Adrenal gland (tissue), 12 donors: ENCODE results near the gene PKD1. TPM values are rescaled to one million over a fixed set of nuclear protein-coding genes. Genes with fewer than 3 reads are reported as not detected.

Experiments used
- DNase-seq, 7 donors: peaks; one replicate each; pipeline ENCODE4 v3.0.0-alpha.2; 2019 to 2020
- H3K27ac ChIP-seq, 5 donors: fragments of 200-600 bp; sonication (generic) in 4 of 5; 1 replicate in 3 of 5; 2 replicates in 2 of 5; pipeline versions ENCODE4 v1.5.1 to v1.8.0; 2016 to 2020; ENCODE audit warnings: mild to moderate bottlenecking in 1 of 5
- H3K27me3 ChIP-seq: fragments of 200-600 bp; 2 replicates; pipeline ENCODE4 v1.8.0; 2021
- H3K36me3 ChIP-seq, 2 donors: fragments of 200-600 bp; replicated peaks in 1 of 2; 1 replicate in 1 of 2; 2 replicates in 1 of 2; pipeline versions ENCODE4 v1.5.1 to v1.8.0; 2018 to 2022
- H3K4me1 ChIP-seq, 2 donors: fragments of 200-600 bp; replicated peaks in 1 of 2; 1 replicate in 1 of 2; 2 replicates in 1 of 2; pipeline versions ENCODE4 v1.5.1 to v1.8.0; 2018 to 2021
- H3K4me3 ChIP-seq, 4 donors: fragments of 200-600 bp; sonication (generic) in 3 of 4; one replicate each; pipeline ENCODE4 v1.5.1; 2016 to 2018
- H3K9me3 ChIP-seq, 3 donors: fragments of 200-600 bp; sonication (generic) in 1 of 3; replicated peaks in 1 of 3; 1 replicate in 2 of 3; 2 replicates in 1 of 3; pipeline versions ENCODE4 v1.5.1 to v1.8.0; 2016 to 2021
- POLR2A ChIP-seq, 2 donors: fragments of 450-650 bp; IDR thresholded peaks; one replicate each; pipeline ENCODE4 v1.6.1; 2017; ENCODE audit warnings: antibody characterized with exemption in 2 of 2, mild to moderate bottlenecking in 2 of 2, moderate library complexity in 1 of 2
- WGBS, 4 donors: extraction: QIAGEN DNeasy Blood & Tissue Kit in 2 of 4; methylation state at CpG; one replicate each; pipeline versions ENCODE4 v1.1.5 to v1.1.7; 2013 to 2017; 5-methylcytosine and 5-hydroxymethylcytosine counted together
- intact Hi-C, 2 donors: fragments of 100-400 bp; cut with DNase I; formaldehyde crosslinking; loops; one replicate each; pipeline versions ENCODE4 v1.14.1 to v1.15.0; 2022 to 2023
- polyA plus RNA-seq, 3 donors: library from polyadenylated mRNA; stranded (reverse); fragments of 200-250 nt in 2 of 3; fragments of 350-450 nt in 1 of 3; fragmentation: Illumina TruSeq in 1 of 3; extraction: RNeasy Lipid Tissue Mini Kit (QIAGEN cat#74804) in 1 of 3; gene quantifications; one replicate each; pipeline ENCODE4 v1.2.3, GENCODE V29; 2013 to 2014
- total RNA-seq, 9 donors: library from RNA; depleted of rRNA in 4 of 9; stranded (reverse); fragments of >200 nt in 4 of 9; fragments of 120-200 nt in 1 of 9; fragmentation: NEBNext Ultra II Directional in 1 of 9; extraction: Animal tissue kit (Norgen Biotek cat#: 25700) in 1 of 9; gene quantifications; one replicate each; pipeline versions ENCODE4 v1.1.0 to v1.2.4, GENCODE V29; 2013 to 2023
- TF ChIP-seq, protein P1 (sequence below), 6 experiments: fragments of 450-650 bp in 4 of 6; fragments of 200-600 bp in 2 of 6; sonication (generic) in 1 of 6; IDR thresholded peaks; 1 replicate in 5 of 6; 2 replicates in 1 of 6; pipeline versions ENCODE4 v1.5.1 to v1.8.0; 2016 to 2021; ENCODE audit warnings: antibody characterized with exemption in 6 of 6, mild to moderate bottlenecking in 2 of 6, moderate library complexity in 1 of 6
- donor health status: healthy with polysubstance abuse.
- donor health status: Bipolar disorder and iron deficiency.
- donor health status: DM: yes; HTN: yes; CAD: no.
- donor health status: DM: no; HTN: no; CAD: no.
- donor health status: DM: no; HTN: no; CAD: no.
- donor health status: DM: yes; HTN: yes; CAD: no.

The PKD1 gene
- total and polyA plus RNA-seq, 12 donors = 9.2 to 359 (median 102) TPM

DNA sequence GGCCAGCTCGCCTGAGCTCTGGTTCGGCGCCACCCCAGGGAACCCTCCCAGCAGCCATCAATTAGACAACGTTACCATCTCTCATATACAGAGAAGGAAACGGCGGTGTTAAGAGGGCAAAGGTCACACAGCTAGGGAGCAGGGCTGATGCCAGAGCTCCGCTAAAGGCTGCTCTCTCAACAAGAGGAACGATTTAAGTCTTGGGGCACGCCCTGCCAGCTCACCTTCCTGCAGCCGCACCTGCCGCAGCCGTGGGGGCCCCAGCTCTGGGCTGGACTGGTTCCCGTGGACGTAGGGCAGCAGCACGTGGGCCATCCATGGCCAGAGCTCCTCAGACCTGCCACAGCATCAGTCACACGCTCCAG, 43.5 kb downstream of the PKD1 start:
- no peak overlapping the region for H3K4me3 ChIP-seq
- peak overlapping the region in 1 of 5 donors; percentile 76 for H3K27ac ChIP-seq
- H3K9me3 ChIP-seq = no peaks in the 10 kb centered on the region
- no peak for DNase-seq
- TF ChIP-seq POLR2A (IDR thresholded peaks at IDR 0.05) = no peak
- TF ChIP-seq, protein P1, sequence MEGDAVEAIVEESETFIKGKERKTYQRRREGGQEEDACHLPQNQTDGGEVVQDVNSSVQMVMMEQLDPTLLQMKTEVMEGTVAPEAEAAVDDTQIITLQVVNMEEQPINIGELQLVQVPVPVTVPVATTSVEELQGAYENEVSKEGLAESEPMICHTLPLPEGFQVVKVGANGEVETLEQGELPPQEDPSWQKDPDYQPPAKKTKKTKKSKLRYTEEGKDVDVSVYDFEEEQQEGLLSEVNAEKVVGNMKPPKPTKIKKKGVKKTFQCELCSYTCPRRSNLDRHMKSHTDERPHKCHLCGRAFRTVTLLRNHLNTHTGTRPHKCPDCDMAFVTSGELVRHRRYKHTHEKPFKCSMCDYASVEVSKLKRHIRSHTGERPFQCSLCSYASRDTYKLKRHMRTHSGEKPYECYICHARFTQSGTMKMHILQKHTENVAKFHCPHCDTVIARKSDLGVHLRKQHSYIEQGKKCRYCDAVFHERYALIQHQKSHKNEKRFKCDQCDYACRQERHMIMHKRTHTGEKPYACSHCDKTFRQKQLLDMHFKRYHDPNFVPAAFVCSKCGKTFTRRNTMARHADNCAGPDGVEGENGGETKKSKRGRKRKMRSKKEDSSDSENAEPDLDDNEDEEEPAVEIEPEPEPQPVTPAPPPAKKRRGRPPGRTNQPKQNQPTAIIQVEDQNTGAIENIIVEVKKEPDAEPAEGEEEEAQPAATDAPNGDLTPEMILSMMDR (IDR thresholded peaks at IDR 0.05) = no peak
- no peaks in the 10 kb centered on the region for H3K27me3 ChIP-seq
- intact Hi-C loops = no loop called here
- H3K36me3 ChIP-seq = peaks cover 0 to 90% of the 10 kb centered on the region in 2 donors
- peaks cover 0 to 13% of the 10 kb centered on the region in 2 donors for H3K4me1 ChIP-seq
- WGBS, 4 donors = 83 to 91% (median 87%) methylated on average over 6 to 16 of the region's 16 CpGs

- DNase-seq = peak in 1 of 7 donors; percentile 19
- WGBS, 4 donors = 48 to 81% (median 58%) methylated on average over 13 to 49 of the region's 49 CpGs
- H3K36me3 ChIP-seq = peaks cover 0 to 89% of the 10 kb centered on the region in 2 donors
- no peaks in the 10 kb centered on the region for H3K27me3 ChIP-seq
- H3K4me1 ChIP-seq = peaks cover 0 to 13% of the 10 kb centered on the region in 2 donors
- no peak for TF ChIP-seq POLR2A (IDR thresholded peaks at IDR 0.05)
- TF ChIP-seq, protein P1 (IDR thresholded peaks at IDR 0.05) = no peak
- intact Hi-C loops = no loop called here
- no peaks in the 10 kb centered on the region for H3K9me3 ChIP-seq
- peak overlapping the region in 1 of 4 donors; percentile 28 for H3K4me3 ChIP-seq
- peak overlapping the region in 3 of 5 donors; percentile 60 to 86 (median 76) for H3K27ac ChIP-seq
Observed at GRCh38 chr16:2091547-2092255, 44.0 kb downstream of the PKD1 start.

- no peaks in the 10 kb centered on the region for H3K27me3 ChIP-seq
- H3K4me1 ChIP-seq = peaks cover 0 to 13% of the 10 kb centered on the region in 2 donors
- peak; percentile 84 to 93 (median 90) for DNase-seq
- peak overlapping the region; percentile 21 to 86 (median 60) for H3K27ac ChIP-seq
- H3K36me3 ChIP-seq = peaks cover 0 to 89% of the 10 kb centered on the region in 2 donors
- H3K9me3 ChIP-seq = no peaks in the 10 kb centered on the region
- WGBS, 4 donors = 26 to 86% (median 38%) methylated on average over 20 to 101 of the region's 101 CpGs
- peak in 1 of 2 donors; percentile 70 for TF ChIP-seq POLR2A (IDR thresholded peaks at IDR 0.05)
- TF ChIP-seq, protein P1 (IDR thresholded peaks at IDR 0.05) = peak in 4 of 6 experiments; percentile 14 to 28 (median 20)
- intact Hi-C loops = no loop called here
- peak overlapping the region in 1 of 4 donors; percentile 32 for H3K4me3 ChIP-seq
Observed at GRCh38 chr16:2090777-2091546, 44.7 kb downstream of the PKD1 start.

GRCh38 chr16:2090481-2090776, 45.3 kb downstream of the PKD1 start:
- intact Hi-C loops = no loop called here
- no peak for TF ChIP-seq POLR2A (IDR thresholded peaks at IDR 0.05)
- TF ChIP-seq, protein P1 (IDR thresholded peaks at IDR 0.05) = no peak
- 76 to 86% (median 81%) methylated on average over 6 to 14 of the region's 14 CpGs; no CpG with 5 or more reads in 1 of the 4 donors for WGBS, 4 donors
- peak in 1 of 7 donors; percentile 26 for DNase-seq
- Histone ChIP-seq H3K36me3 (peaks cover 0 to 88% of the 10 kb centered on the region in 2 donors), H3K27ac (peak overlapping the region; percentile 21 to 86 (median 60)), H3K9me3 (no peaks in the 10 kb centered on the region), H3K4me3 (no peak overlapping the region), H3K27me3 (no peaks in the 10 kb centered on the region), H3K4me1 (peaks cover 0 to 13% of the 10 kb centered on the region in 2 donors)
